Osteoblast (primary cell): ENCODE measurements around the gene CCDC170. TPM values are rescaled to one million over a fixed set of nuclear protein-coding genes. Genes with fewer than 3 reads are reported as not detected.

Experiments
- DNase-seq: peaks from one replicate; pipeline ENCODE4 v3.0.0; 2011; ENCODE audit warnings: low spot score, mixed read lengths; ENCODE audit not compliant: insufficient read length; ENCODE audit errors: missing footprints
- H2AFZ ChIP-seq: 2 replicates; pipeline ENCODE4 v1.6.0; 2011; ENCODE audit warnings: mild to moderate bottlenecking, low read length
- H3K27ac ChIP-seq: 2 replicates; pipeline ENCODE4 v1.5.1; 2011; ENCODE audit warnings: mild to moderate bottlenecking, low read depth, low read length, moderate library complexity
- H3K27me3 ChIP-seq: 2 replicates; pipeline ENCODE4 v1.6.0; 2012; ENCODE audit warnings: mild to moderate bottlenecking, control low read depth, inconsistent platforms, low read length, moderate library complexity; ENCODE audit not compliant: insufficient read depth
- H3K36me3 ChIP-seq: 2 replicates; pipeline ENCODE4 v1.5.1; 2011; ENCODE audit warnings: mild to moderate bottlenecking, low read length, control low read depth, moderate library complexity; ENCODE audit not compliant: insufficient read depth
- H3K4me1 ChIP-seq: 2 replicates; pipeline ENCODE4 v1.5.1; 2011; ENCODE audit warnings: mild to moderate bottlenecking, low read length, control low read depth, moderate library complexity; ENCODE audit not compliant: insufficient read depth
- H3K4me2 ChIP-seq: 2 replicates; pipeline ENCODE4 v1.6.0; 2011; ENCODE audit warnings: mild to moderate bottlenecking, low read length; ENCODE audit not compliant: insufficient read depth
- H3K4me3 ChIP-seq: fragments of 200-600 bp; sonication (generic); 3 replicates; pipeline ENCODE4 v1.5.1; 2012; ENCODE audit warnings: mild to moderate bottlenecking, low read length, inconsistent platforms; ENCODE audit not compliant: insufficient read depth
- H3K79me2 ChIP-seq: 2 replicates; pipeline ENCODE4 v1.6.0; 2012; ENCODE audit warnings: mild to moderate bottlenecking, low read length, control low read depth, inconsistent platforms; ENCODE audit not compliant: insufficient read depth
- H3K9me3 ChIP-seq: 2 replicates; pipeline ENCODE4 v1.5.1; 2011; ENCODE audit warnings: low read depth, low read length, control low read depth
- H4K20me1 ChIP-seq: 2 replicates; pipeline ENCODE4 v1.6.0; 2012; ENCODE audit warnings: mild to moderate bottlenecking, low read length, control low read depth; ENCODE audit not compliant: insufficient read depth
- total RNA-seq: library from RNA; depleted of rRNA; stranded (reverse); fragments of >200 nt; gene quantifications from 2 replicates; pipeline ENCODE4 v1.2.3, GENCODE V29; 2012
- TF ChIP-seq, protein P1 (sequence below): IDR thresholded peaks from 2 replicates; pipeline ENCODE4 v1.5.1; 2011; ENCODE audit warnings: mild to moderate bottlenecking, low read depth, low read length, moderate library complexity; ENCODE audit errors: extremely low read depth

CCDC170 gene
- total RNA-seq, 1 donor = 1.8 TPM

DNA sequence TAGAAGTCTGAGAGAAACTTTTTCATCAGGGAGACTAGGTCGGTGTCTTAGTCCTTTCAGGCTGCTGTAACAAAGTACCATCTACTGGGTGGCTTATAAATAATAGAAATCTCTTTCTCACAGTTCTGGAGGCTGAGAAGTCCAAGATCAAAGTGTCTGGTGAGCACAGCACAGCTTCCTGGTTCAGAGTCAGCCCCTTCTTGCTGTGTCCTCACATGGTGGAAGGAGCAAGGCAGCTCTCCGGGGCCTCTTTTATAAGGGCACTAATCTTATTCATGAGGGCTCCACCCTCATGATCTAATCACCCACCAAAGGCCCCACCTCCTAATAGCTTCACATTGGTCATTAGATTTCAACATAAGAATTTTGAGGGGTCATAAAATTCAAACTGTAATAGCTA is 122.8 kb downstream of the CCDC170 start:
- Histone ChIP-seq H3K27ac (no peak overlapping the region), H3K79me2 (no peaks in the 10 kb centered on the region), H4K20me1 (no peaks in the 10 kb centered on the region), H3K4me1 (no peaks in the 10 kb centered on the region), H3K9me3 (no peaks in the 10 kb centered on the region), H3K4me2 (no peak overlapping the region), H2AFZ (no peak overlapping the region), H3K27me3 (no peaks in the 10 kb centered on the region), H3K4me3 (no peak overlapping the region), H3K36me3 (no peaks in the 10 kb centered on the region)
- DNase-seq = no peak
- TF ChIP-seq, protein P1, sequence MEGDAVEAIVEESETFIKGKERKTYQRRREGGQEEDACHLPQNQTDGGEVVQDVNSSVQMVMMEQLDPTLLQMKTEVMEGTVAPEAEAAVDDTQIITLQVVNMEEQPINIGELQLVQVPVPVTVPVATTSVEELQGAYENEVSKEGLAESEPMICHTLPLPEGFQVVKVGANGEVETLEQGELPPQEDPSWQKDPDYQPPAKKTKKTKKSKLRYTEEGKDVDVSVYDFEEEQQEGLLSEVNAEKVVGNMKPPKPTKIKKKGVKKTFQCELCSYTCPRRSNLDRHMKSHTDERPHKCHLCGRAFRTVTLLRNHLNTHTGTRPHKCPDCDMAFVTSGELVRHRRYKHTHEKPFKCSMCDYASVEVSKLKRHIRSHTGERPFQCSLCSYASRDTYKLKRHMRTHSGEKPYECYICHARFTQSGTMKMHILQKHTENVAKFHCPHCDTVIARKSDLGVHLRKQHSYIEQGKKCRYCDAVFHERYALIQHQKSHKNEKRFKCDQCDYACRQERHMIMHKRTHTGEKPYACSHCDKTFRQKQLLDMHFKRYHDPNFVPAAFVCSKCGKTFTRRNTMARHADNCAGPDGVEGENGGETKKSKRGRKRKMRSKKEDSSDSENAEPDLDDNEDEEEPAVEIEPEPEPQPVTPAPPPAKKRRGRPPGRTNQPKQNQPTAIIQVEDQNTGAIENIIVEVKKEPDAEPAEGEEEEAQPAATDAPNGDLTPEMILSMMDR = no peak

DNA sequence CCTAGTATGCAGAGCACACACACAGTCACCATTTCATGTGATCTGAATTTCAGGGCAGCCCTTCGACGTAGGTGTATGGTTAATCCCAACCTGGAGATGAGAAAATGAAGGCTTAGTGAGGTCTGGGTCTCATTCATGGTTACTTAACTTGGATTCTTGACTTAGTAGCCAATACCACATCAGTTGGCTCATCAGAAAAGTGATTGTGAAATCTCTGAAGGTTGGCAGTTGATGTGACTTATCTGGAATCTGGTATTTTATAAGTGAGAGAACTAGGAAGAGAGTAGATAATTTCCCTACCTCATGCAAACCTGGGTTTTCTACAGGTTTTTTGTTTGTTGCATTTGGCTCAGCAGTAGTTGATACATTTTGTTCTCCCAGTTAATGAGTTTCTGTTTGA is 123.7 kb downstream of the CCDC170 start:
- Histone ChIP-seq H3K79me2 (no peaks in the 10 kb centered on the region), H3K36me3 (no peaks in the 10 kb centered on the region), H3K4me3 (no peak overlapping the region), H2AFZ (no peak overlapping the region), H3K9me3 (no peaks in the 10 kb centered on the region), H3K27me3 (no peaks in the 10 kb centered on the region), H3K4me1 (no peaks in the 10 kb centered on the region), H4K20me1 (no peaks in the 10 kb centered on the region), H3K4me2 (no peak overlapping the region), H3K27ac (no peak overlapping the region)
- no peak for DNase-seq
- TF ChIP-seq, protein P1 = no peak

DNA sequence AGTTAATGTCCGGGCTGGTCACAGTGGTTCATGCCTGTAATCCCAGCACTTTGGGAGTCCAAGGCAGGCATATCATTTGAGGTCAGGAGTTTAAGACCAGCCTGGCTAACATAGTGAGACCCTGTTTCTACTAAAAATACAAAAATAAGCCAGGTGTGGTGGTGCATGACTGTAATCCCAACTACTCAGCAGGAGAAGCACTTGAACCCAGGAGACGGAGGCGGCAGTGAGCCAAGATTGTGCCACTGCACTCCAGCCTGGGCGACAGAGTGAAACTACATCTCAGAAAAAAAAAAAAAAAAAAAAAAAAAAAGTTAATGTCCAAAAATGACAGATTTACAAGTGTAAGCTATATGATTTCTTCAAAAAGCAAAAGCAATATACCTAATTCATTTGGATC is 124.9 kb downstream of the CCDC170 start:
- H4K20me1 ChIP-seq = no peaks in the 10 kb centered on the region
- no peak overlapping the region for H2AFZ ChIP-seq
- H3K27ac ChIP-seq = no peak overlapping the region
- no peak for DNase-seq
- no peaks in the 10 kb centered on the region for H3K9me3 ChIP-seq
- H3K4me3 ChIP-seq = no peak overlapping the region
- H3K4me1 ChIP-seq = no peaks in the 10 kb centered on the region
- no peak overlapping the region for H3K4me2 ChIP-seq
- no peaks in the 10 kb centered on the region for H3K79me2 ChIP-seq
- H3K27me3 ChIP-seq = peaks cover 3% of the 10 kb centered on the region
- TF ChIP-seq, protein P1 = no peak
- no peaks in the 10 kb centered on the region for H3K36me3 ChIP-seq

DNA sequence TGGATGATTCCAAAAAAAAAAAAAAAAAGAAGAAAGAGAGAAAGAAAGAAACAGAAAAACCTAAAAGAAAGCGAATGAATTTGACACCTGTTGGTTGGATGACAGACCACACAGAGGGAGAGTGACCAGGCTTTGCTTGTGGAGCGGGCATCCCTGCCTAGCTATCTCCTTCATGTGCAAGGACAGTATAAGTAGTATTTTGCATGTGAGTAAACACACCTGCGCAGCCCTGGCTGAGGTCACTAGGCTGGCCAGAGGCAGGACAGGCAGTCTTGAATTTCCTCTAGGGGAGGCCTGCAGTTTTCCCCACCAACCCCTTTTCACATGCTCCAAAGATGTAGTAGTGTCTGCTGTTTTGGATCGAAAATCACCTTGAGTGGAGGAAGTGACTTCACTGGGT is 126.4 kb downstream of the CCDC170 start:
- H3K4me3 ChIP-seq = no peak overlapping the region
- H3K27me3 ChIP-seq = peaks cover 3% of the 10 kb centered on the region
- TF ChIP-seq, protein P1 = no peak
- no peaks in the 10 kb centered on the region for H3K79me2 ChIP-seq
- H3K4me2 ChIP-seq = no peak overlapping the region
- H3K36me3 ChIP-seq = no peaks in the 10 kb centered on the region
- H2AFZ ChIP-seq = no peak overlapping the region
- H3K9me3 ChIP-seq = no peaks in the 10 kb centered on the region
- DNase-seq = no peak
- H3K27ac ChIP-seq = no peak overlapping the region
- H3K4me1 ChIP-seq = no peaks in the 10 kb centered on the region
- no peaks in the 10 kb centered on the region for H4K20me1 ChIP-seq
